Body of pancreas (tissue), 4 donors: ENCODE data around the gene RUNDC1.

Experiments
- CTCF ChIP-seq, 7 experiments: fragments of 450-650 bp in 4 of 7; fragments of 200-600 bp in 3 of 7; sonication (generic) in 3 of 7; IDR thresholded peaks; one replicate each; pipeline ENCODE4 v1.5.1; 2016 to 2019; ENCODE audit warnings: antibody characterized with exemption in 7 of 7
- POLR2A ChIP-seq, 3 donors: fragments of 450-650 bp; IDR thresholded peaks; one replicate each; pipeline ENCODE4 v1.6.1; 2016; ENCODE audit warnings: antibody characterized with exemption in 3 of 3, mild to moderate bottlenecking in 2 of 3

GRCh38 chr17:42989726-42990652, 9.6 kb downstream of the RUNDC1 start:
- TF ChIP-seq CTCF (IDR thresholded peaks at IDR 0.05), result no peak
- no peak for TF ChIP-seq POLR2A (IDR thresholded peaks at IDR 0.05)
